GM08714 (cell line): Measurements from ENCODE around the gene SLC26A11.

Experiments used
- H3K4me3 ChIP-seq: fragments of 200-500 bp; sonication (Bioruptor generic); 2 replicates; pipeline ENCODE4 v1.5.1; 2014; ENCODE audit warnings: mild to moderate bottlenecking, low read length, inconsistent platforms
- ZNF274 ChIP-seq: IDR thresholded peaks from 2 replicates; pipeline ENCODE4 v1.6.1; 2012; ENCODE audit warnings: mild to moderate bottlenecking, low read depth, low read length

SLC26A11 gene

DNA sequence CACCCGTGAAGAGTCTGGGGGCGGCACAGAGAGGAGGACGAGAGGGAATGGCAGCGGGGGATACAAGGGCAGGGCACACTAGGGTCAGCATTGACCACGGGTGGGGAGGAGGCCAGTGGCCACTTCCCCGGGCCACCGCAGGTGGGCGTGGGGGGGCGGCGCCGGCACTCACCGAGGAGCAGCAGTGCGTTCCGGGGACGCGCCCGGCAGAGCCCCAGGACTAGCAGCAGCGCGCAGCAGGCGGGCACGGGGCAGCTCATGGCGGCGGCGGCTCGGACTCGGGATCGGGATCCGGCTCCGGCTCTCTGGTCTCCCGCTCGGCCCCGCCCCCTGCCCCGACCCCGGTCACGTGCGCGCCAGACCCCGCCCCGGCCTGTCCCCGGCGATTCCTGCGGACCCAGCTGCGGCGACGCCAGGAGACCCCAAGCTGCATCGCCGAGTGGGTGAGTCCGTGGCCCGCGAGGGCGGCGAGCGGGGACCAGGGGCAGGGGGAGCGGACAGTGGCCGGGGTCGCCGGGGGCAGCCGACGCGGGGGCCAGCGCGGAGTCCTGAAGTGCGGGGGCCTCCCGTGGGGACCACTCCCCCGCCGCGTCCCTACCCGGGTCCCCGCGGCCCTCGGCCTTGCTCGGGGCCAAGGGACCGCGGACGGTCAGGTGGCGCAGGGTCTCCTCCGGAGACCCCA lies at the start of gene SLC26A11, which contains the start of gene SGSH:
TSS of gene SLC26A11 (plus strand) at position 374 of the 682 bp plus-strand sequence. CDS start 1,134 bp downstream, outside the sequence.
TSS of gene SGSH (minus strand) at position 280 of the 682 bp plus-strand sequence. CDS start at position 260, 20 bp downstream.
- H3K4me3 ChIP-seq: peak within 1 kb of the TSS; percentile 65
- no peak for TF ChIP-seq ZNF274

DNA sequence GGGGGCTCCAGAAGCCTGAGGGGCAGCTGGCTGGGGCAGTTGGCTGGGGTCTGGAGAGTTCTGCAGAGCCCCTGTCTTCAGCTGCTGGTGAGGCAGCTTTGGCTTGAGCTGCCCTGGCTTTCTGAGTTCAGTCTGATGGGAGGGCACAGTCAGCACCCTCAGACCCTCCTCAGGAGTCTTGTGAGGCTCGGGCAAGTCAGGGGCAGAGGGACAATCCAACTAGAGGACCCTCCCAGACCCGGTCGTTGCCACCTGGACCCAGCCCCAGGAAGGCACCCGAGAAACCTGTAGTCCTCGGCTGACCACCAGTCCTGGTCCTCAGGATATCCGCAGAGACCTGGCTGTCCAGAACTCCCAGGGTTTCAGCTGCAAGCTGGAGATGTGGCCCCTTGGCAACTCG lies 48.5 kb upstream of the SLC26A11 start:
- TF ChIP-seq ZNF274: no peak
- H3K4me3 ChIP-seq: no peak overlapping the region

GRCh38 chr17:80173126-80173525 lies 47.1 kb upstream of the SLC26A11 start:
- TF ChIP-seq ZNF274: no peak
- H3K4me3 ChIP-seq: no peak overlapping the region

DNA sequence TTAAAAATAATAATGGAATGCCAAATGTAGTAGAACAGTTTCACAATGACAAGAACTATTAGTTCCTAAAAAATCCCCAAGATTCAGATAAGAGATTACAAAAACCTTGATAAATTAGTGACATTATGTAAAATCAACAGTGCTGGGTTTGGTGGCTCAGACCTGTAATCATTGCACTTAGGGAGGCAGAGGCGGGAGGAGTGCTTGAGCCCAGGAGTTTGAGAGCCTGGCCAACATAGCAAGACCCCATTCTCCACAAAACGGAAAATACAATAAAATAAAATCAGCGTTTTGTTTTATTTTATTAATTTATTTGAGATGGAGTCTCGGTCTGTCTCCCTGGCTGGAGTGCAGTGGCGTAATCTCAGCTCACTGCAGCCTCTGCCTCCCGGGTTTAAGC lies 46.3 kb upstream of the SLC26A11 start:
- H3K4me3 ChIP-seq: no peak overlapping the region
- TF ChIP-seq ZNF274: no peak

DNA sequence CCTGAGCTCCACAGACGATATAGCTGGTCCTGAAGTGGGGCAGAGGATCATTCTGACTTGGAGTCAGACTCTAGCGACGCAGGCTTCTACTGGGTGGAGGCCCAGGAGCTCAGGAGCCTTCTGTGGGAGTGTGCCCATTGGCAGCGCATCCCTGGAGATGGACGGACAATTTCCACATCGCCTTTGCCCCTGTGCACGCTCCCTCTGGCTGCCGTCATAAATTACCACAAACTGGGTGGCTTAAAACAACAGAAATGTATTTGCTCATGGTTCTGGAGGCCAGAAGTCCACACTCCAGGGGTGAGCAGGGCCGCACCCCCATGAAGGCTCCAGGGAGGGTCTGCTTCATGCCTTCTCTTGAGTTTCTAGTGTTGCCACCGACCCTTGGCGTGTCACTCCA lies 43.5 kb upstream of the SLC26A11 start:
- no peak for TF ChIP-seq ZNF274
- H3K4me3 ChIP-seq: no peak overlapping the region

DNA sequence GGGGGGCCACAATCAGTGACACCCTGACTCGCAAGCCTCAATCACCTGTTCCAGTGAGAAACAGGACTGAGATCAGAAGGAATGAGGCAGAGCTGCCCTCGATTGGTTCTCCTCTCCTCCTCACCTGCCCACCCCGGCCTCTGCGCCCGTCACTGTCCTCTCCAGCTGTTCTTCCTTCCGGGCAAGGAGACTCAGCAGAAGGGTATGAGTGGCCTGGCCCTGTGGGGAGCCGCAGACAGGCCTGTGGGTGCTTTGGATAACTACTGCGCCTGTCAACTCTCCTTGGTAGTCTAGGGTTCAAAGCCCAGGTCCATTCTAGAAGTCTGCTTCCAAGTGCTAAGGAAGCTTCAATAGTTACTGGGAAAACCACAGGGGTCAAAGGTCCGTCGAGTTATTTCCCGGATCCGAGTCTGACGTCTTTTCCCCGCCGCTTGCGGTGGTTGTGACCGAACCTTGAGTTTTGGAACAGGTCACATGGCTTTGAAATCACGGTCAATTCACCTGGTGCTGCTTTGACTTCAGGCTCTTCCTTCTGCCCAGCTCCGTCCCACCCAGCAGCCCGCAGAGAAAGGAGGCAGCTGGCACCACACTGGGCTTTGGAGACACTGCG lies 42.1 kb upstream of the SLC26A11 start:
- no peak for TF ChIP-seq ZNF274
- H3K4me3 ChIP-seq: no peak overlapping the region

GRCh38 chr17:80180192-80180591 lies 40.0 kb upstream of the SLC26A11 start:
- no peak for TF ChIP-seq ZNF274
- H3K4me3 ChIP-seq: no peak overlapping the region

DNA sequence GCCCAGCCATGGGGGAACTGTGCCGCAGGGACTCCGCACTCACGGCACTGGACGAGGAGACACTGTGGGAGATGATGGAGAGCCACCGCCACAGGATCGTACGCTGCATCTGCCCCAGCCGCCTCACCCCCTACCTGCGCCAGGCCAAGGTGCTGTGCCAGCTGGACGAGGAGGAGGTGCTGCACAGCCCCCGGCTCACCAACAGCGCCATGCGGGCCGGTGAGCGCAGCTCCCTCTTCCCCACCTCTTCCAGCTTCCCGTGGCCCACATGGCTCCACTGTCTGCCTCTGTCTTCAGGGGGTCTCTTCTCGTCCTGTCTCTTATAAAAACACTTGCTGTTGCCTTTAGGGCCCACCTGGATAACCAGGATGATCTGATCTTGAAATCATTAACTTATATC lies 38.8 kb upstream of the SLC26A11 start:
- H3K4me3 ChIP-seq: no peak overlapping the region
- no peak for TF ChIP-seq ZNF274

DNA sequence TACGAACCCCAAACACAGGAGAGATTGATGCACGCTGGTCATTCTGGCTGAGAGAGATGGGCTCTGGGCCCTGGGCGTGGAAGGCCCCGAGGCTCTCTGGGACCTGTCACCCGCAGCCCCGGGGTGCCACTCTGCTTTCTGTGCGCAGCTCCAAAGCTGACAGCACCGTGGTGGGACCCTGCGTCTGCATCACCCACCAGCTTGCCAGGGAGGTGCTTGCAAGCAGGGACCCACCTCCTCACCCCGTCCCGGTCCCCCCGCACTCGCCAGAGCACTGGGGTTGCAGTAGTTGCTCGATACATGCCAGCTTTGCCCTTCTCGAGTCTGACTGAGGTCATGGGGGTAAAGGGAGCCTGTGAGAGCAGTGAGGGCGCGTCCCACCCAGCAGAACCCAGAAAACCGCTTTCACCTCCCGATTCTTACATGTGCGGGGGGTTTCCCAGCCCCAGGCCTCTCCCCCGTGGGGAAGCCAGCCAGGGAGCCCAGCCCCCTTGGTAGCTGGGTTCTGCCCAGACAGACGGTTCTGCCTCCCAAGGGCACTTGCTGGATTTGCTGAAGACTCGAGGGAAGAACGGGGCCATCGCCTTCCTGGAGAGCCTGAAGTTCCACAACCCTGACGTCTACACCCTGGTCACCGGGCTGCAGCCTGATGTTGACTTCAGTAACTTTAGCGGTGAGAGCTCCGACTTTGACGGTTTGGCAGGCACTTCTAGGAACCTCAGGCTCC lies 37.9 kb upstream of the SLC26A11 start:
- no peak for TF ChIP-seq ZNF274
- no peak overlapping the region for H3K4me3 ChIP-seq

DNA sequence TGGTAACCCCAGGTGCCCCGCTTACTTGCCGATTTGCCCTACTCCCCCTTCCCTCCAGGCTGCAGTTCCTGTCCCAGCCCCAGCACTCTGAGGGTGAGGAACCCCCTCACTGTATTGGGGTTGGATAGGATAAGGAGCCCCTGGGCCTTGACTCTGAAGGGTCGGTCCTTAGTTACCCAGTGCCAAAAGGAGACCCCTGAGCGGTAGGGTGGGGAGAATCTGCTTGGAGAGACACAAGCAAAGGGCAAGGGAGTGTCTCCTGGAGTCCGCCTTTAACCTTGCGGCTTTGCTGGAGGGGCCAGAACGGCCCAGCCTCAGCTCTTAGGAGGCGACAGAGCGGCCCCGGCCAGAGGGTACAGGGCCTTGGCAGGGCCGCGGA lies 37.4 kb upstream of the SLC26A11 start:
- TF ChIP-seq ZNF274: no peak
- no peak overlapping the region for H3K4me3 ChIP-seq

DNA sequence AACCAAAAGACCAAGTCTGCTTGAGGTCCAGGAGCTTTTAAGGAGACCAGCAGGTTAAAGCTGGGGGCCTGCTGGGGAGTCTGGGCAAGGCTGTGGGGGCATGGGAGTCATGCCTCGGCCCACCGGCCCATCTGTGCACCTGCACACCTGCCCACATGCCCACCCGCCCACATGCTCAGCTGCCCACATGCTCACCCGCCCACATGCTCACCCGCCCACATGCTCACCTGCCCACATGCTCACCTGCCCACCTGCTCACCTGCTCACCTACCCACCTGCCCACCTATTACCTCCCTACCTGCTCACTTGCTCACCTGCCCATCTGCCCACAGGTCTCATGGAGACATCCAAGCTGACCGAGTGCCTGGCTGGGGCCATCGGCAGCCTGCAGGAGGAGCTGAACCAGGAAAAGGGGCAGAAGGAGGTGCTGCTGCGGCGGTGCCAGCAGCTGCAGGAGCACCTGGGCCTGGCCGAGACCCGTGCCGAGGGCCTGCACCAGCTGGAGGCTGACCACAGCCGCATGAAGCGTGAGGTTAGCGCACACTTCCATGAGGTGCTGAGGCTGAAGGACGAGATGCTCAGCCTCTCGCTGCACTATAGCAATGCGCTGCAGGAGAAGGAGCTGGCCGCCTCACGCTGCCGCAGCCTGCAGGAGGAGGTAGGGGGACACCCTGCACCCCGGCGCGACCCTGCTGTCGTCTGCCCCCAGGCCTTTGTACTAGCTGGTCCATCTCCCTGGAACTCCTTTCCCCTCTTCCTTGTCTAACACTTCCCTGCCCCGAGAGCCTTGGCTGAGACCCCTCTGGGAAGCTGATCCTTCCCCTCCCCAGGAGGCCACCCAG lies 36.4 kb upstream of the SLC26A11 start:
- TF ChIP-seq ZNF274: no peak

GRCh38 chr17:80184423-80184714 lies 35.9 kb upstream of the SLC26A11 start:
- TF ChIP-seq ZNF274: no peak
- no peak overlapping the region for H3K4me3 ChIP-seq

More for the DNA sequence above, 36.4 kb upstream of the SLC26A11 start:
- H3K4me3 ChIP-seq: no peak overlapping the region

DNA sequence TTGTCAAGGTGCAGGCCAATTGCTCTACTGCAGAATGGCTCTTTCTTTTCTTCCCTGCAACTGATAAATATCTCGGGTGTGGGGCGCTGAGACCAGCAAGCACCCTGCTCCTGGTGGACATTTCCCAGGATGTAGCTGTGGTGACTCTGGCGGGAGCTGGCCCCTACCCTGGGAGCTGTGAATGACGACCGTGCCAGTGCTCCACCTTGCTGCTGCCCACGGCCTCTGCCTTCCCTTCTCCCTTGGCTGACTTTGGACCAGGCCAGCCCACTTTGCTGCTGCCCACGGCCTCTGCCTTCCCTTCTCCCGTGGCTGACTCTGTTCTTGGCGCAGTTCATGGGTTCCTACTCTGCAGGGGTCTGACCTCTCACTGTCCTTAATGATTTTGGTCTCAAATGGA lies 34.3 kb upstream of the SLC26A11 start:
- no peak overlapping the region for H3K4me3 ChIP-seq
- TF ChIP-seq ZNF274: no peak

- TF ChIP-seq ZNF274: no peak
- no peak overlapping the region for H3K4me3 ChIP-seq
These were observed 33.1 kb upstream of the SLC26A11 start for GRCh38 chr17:80187090-80187489.
